ENCODE measurements around the gene EYS. TPM values are rescaled to one million over a fixed set of nuclear protein-coding genes. Genes with fewer than 3 reads are reported as not detected.

Gene EYS
- polyA plus RNA-seq, 1 of the 3 experiments (the other 2 are of a cell fraction), result 0.05 TPM

- H3K9me3 ChIP-seq, result no peaks in the 10 kb centered on the region
- 39% methylated on average over 2 of the region's 2 CpGs for WGBS (ENCODE audit: low lambda C conversion rate)
- H3K36me3 ChIP-seq (replicated peaks in 1 of 2; ENCODE audit: control insufficient read depth in 1 of 2, insufficient read depth in 2 of 2, low read length in 1 of 2), result no peaks in the 10 kb centered on the region
- H3F3A ChIP-seq (replicated peaks; ENCODE audit: insufficient read depth), result no peaks in the 10 kb centered on the region
- no peak overlapping the region for H3K4me3 ChIP-seq (ENCODE audit: low read depth in 2 of 2, low read length in 1 of 2)
- H3K4me2 ChIP-seq, result no peak overlapping the region
- H3K27ac ChIP-seq (ENCODE audit: low read depth in 2 of 2, low read length in 1 of 2), result no peak overlapping the region
- no peaks in the 10 kb centered on the region for H3K9me2 ChIP-seq
- POLR2A ChIA-PET, result no interaction called here
- no peaks in the 10 kb centered on the region for H4K20me1 ChIP-seq (ENCODE audit: insufficient read depth)
- no peak overlapping the region for H3K9ac ChIP-seq
- H3K4me1 ChIP-seq (ENCODE audit: control insufficient read depth in 1 of 2, insufficient read depth in 2 of 2, low read depth in 1 of 2, low read length in 1 of 2), result no peaks in the 10 kb centered on the region
- TF ChIP-seq RAD21 (IDR thresholded peaks at IDR 0.05; ENCODE audit: low read length), result no peak
- TF ChIP-seq NRF1 (IDR thresholded peaks at IDR 0.05; ENCODE audit: low read depth, low read length), result no peak
- TF ChIP-seq MXI1 (IDR thresholded peaks at IDR 0.05; ENCODE audit: low read depth, low read length), result no peak
- no peak for TF ChIP-seq SMC3 (IDR thresholded peaks at IDR 0.05; ENCODE audit: low read depth, low read length)
- TF ChIP-seq TAF1 (IDR thresholded peaks at IDR 0.05; ENCODE audit: borderline replicate concordance, low read depth, low read length), result no peak
- no peak for TF ChIP-seq NFIC (IDR thresholded peaks at IDR 0.05; ENCODE audit: borderline replicate concordance)
- no peak for TF ChIP-seq TEAD4 (IDR thresholded peaks at IDR 0.05; ENCODE audit: borderline replicate concordance, insufficient read depth)
- TF ChIP-seq PBX3 (IDR thresholded peaks at IDR 0.05), result no peak
- no peak for TF ChIP-seq ELF1 (IDR thresholded peaks at IDR 0.05)
- no peak overlapping the region for H2AFZ ChIP-seq (ENCODE audit: low read depth)
- DNase-seq, result no peak
- no peaks in the 10 kb centered on the region for H3K79me2 ChIP-seq (ENCODE audit: insufficient read depth)
- H3K27me3 ChIP-seq (ENCODE audit: insufficient read depth), result no peaks in the 10 kb centered on the region
- CTCF ChIA-PET, result no interaction called here
Measured at GRCh38 chr6:64973142-64973541, 733.9 kb downstream of the EYS start.

GRCh38 chr6:64969139-64969538 is 737.9 kb downstream of the EYS start:
- Histone ChIP-seq H3K4me1 (ENCODE audit: control insufficient read depth in 1 of 2, insufficient read depth in 2 of 2, low read depth in 1 of 2, low read length in 1 of 2) (no peaks in the 10 kb centered on the region), H3K9ac (no peak overlapping the region), H3K27ac (ENCODE audit: low read depth in 2 of 2, low read length in 1 of 2) (no peak overlapping the region), H3K27me3 (ENCODE audit: insufficient read depth) (no peaks in the 10 kb centered on the region), H3K9me2 (no peaks in the 10 kb centered on the region), H3K4me2 (no peak overlapping the region), H3K36me3 (replicated peaks in 1 of 2; ENCODE audit: control insufficient read depth in 1 of 2, insufficient read depth in 2 of 2, low read length in 1 of 2) (no peaks in the 10 kb centered on the region), H4K20me1 (ENCODE audit: insufficient read depth) (no peaks in the 10 kb centered on the region), H3K4me3 (ENCODE audit: low read depth in 2 of 2, low read length in 1 of 2) (no peak overlapping the region), H3K9me3 (no peaks in the 10 kb centered on the region), H3F3A (replicated peaks; ENCODE audit: insufficient read depth) (no peaks in the 10 kb centered on the region), H3K79me2 (ENCODE audit: insufficient read depth) (no peaks in the 10 kb centered on the region), H2AFZ (ENCODE audit: low read depth) (no peak overlapping the region)
- no peak for DNase-seq
- POLR2A ChIA-PET, result no interaction called here
- CTCF ChIA-PET, result no interaction called here
- TF ChIP-seq TEAD4 (IDR thresholded peaks at IDR 0.05; ENCODE audit: borderline replicate concordance, insufficient read depth) (no peak), MXI1 (IDR thresholded peaks at IDR 0.05; ENCODE audit: low read depth, low read length) (no peak), SMC3 (IDR thresholded peaks at IDR 0.05; ENCODE audit: low read depth, low read length) (no peak), EZH2phosphoT487 (IDR thresholded peaks at IDR 0.05; ENCODE audit: borderline replicate concordance, low read depth) (no peak), NFIC (IDR thresholded peaks at IDR 0.05; ENCODE audit: borderline replicate concordance) (no peak), POLR2AphosphoS5 (IDR thresholded peaks at IDR 0.05; ENCODE audit: low read depth, low read length) (no peak), IRF3 (IDR thresholded peaks at IDR 0.05; ENCODE audit: low read depth, low read length) (no peak), FOSL2 (IDR thresholded peaks at IDR 0.05; ENCODE audit: borderline replicate concordance, low read depth) (no peak), CTCF (IDR thresholded peaks at IDR 0.05) (no peak), ELF1 (IDR thresholded peaks at IDR 0.05) (no peak), MEF2A (IDR thresholded peaks at IDR 0.05; ENCODE audit: borderline replicate concordance, low read depth) (no peak)
- 40% methylated on average over 1 of the region's 1 CpG for WGBS (ENCODE audit: low lambda C conversion rate)

Measured in SK-N-SH (cell line).